ENCODE measurements around the gene ITIH4.
A peak's percentile ranks its signal among the peaks of the same experiment; 100 is the strongest.

The ITIH4 gene

GRCh38 chr3:52865994-52866393 lies 35.5 kb upstream of the ITIH4 start:
- Histone ChIP-seq H2BK12ac (ENCODE audit: low read length) (no peak overlapping the region), H2BK5ac (ENCODE audit: low read length) (no peak overlapping the region)
- no CpG with 5 or more reads among the region's 13 CpGs for WGBS, 2 donors (ENCODE audit: extremely low coverage in 2 of 2, insufficient read length in 2 of 2, insufficient replicate concordance in 1 of 2)

GRCh38 chr3:52860424-52860768 lies 29.9 kb upstream of the ITIH4 start:
- H3K36me3 ChIP-seq (replicated peaks in 1 of 2; ENCODE audit: control insufficient read depth in 2 of 2, insufficient read depth in 2 of 2, low read length in 2 of 2), result no peaks in the 10 kb centered on the region
- DNase-seq (ENCODE audit: low spot score), result no peak
- H3K23ac ChIP-seq (ENCODE audit: low read depth, low read length, poor library complexity), result peak overlapping the region; percentile 17
- no peaks in the 10 kb centered on the region for H3K79me1 ChIP-seq (ENCODE audit: low read depth, low read length)
- no peak overlapping the region for H2BK15ac ChIP-seq (ENCODE audit: low read length)
- H2BK12ac ChIP-seq (ENCODE audit: low read length), result no peak overlapping the region
- peaks cover 0 to 1% of the 10 kb centered on the region in 2 donors for H3K4me1 ChIP-seq (ENCODE audit: control insufficient read depth in 2 of 2, insufficient read depth in 1 of 2, low read depth in 1 of 2, low read length in 2 of 2)
- no peak overlapping the region for H3K14ac ChIP-seq (ENCODE audit: low read length)
- H2BK120ac ChIP-seq (ENCODE audit: low read depth, low read length), result no peak overlapping the region
- H3K9ac ChIP-seq (ENCODE audit: low read depth, low read length, poor library complexity), result no peak overlapping the region
- H3K4me2 ChIP-seq (ENCODE audit: insufficient read depth, low read length, poor library complexity, severe bottlenecking), result no peak overlapping the region
- H2BK5ac ChIP-seq (ENCODE audit: low read length), result no peak overlapping the region
- no peak overlapping the region for H2AK5ac ChIP-seq (ENCODE audit: low read depth, low read length)
- no peak overlapping the region for H3K18ac ChIP-seq (ENCODE audit: low read length)
- H3K4ac ChIP-seq (ENCODE audit: low read length), result peak overlapping the region; percentile 3
- H3K4me3 ChIP-seq (ENCODE audit: low read length in 2 of 2), result no peak overlapping the region
- no peaks in the 10 kb centered on the region for H3K27me3 ChIP-seq (ENCODE audit: control insufficient read depth in 3 of 3, insufficient read depth in 3 of 3, low read depth in 1 of 3, low read length in 3 of 3)
- no peak overlapping the region for H4K8ac ChIP-seq (ENCODE audit: low read depth, low read length)
- WGBS, 2 donors (ENCODE audit: extremely low coverage in 2 of 2, insufficient read length in 2 of 2, insufficient replicate concordance in 1 of 2), result no CpG with 5 or more reads among the region's 8 CpGs
- peaks cover 2% of the 10 kb centered on the region in 2 donors for H3K9me3 ChIP-seq (replicated peaks in 1 of 2; ENCODE audit: control insufficient read depth in 2 of 2, insufficient read depth in 1 of 2, low read depth in 1 of 2, low read length in 2 of 2)
- no peak overlapping the region for H4K91ac ChIP-seq (ENCODE audit: low read depth, low read length, poor library complexity)
- H2AFZ ChIP-seq (ENCODE audit: low read length), result no peak overlapping the region
- no peak overlapping the region for H3K27ac ChIP-seq (replicated peaks; ENCODE audit: low read length)

More at GRCh38 chr3:52865994-52866393, 35.5 kb upstream of the ITIH4 start:
- H3K4me1 ChIP-seq (ENCODE audit: control insufficient read depth in 2 of 2, insufficient read depth in 1 of 2, low read depth in 1 of 2, low read length in 2 of 2), result no peaks in the 10 kb centered on the region
- no peak overlapping the region for H3K4me3 ChIP-seq (ENCODE audit: low read length in 2 of 2)
- no peak overlapping the region for H3K27ac ChIP-seq (replicated peaks; ENCODE audit: low read length)
- no peak overlapping the region for H2BK120ac ChIP-seq (ENCODE audit: low read depth, low read length)
- peaks cover 2% of the 10 kb centered on the region for H3K79me1 ChIP-seq (ENCODE audit: low read depth, low read length)
- no peaks in the 10 kb centered on the region for H3K27me3 ChIP-seq (ENCODE audit: control insufficient read depth in 3 of 3, insufficient read depth in 3 of 3, low read depth in 1 of 3, low read length in 3 of 3)
- no peak overlapping the region for H2AK5ac ChIP-seq (ENCODE audit: low read depth, low read length)
- no peak overlapping the region for H3K18ac ChIP-seq (ENCODE audit: low read length)
- no peak overlapping the region for H3K4ac ChIP-seq (ENCODE audit: low read length)
- H3K23ac ChIP-seq (ENCODE audit: low read depth, low read length, poor library complexity), result no peak overlapping the region
- peaks cover 0 to 4% of the 10 kb centered on the region in 2 donors for H3K9me3 ChIP-seq (replicated peaks in 1 of 2; ENCODE audit: control insufficient read depth in 2 of 2, insufficient read depth in 1 of 2, low read depth in 1 of 2, low read length in 2 of 2)
- no peak overlapping the region for H4K91ac ChIP-seq (ENCODE audit: low read depth, low read length, poor library complexity)
- no peak overlapping the region for H3K9ac ChIP-seq (ENCODE audit: low read depth, low read length, poor library complexity)
- no peak overlapping the region for H2BK15ac ChIP-seq (ENCODE audit: low read length)
- H2AFZ ChIP-seq (ENCODE audit: low read length), result no peak overlapping the region
- H3K36me3 ChIP-seq (replicated peaks in 1 of 2; ENCODE audit: control insufficient read depth in 2 of 2, insufficient read depth in 2 of 2, low read length in 2 of 2), result no peaks in the 10 kb centered on the region
- no peak overlapping the region for H3K14ac ChIP-seq (ENCODE audit: low read length)
- no peak for DNase-seq (ENCODE audit: low spot score)
- no peak overlapping the region for H4K8ac ChIP-seq (ENCODE audit: low read depth, low read length)
- no peak overlapping the region for H3K4me2 ChIP-seq (ENCODE audit: insufficient read depth, low read length, poor library complexity, severe bottlenecking)

GRCh38 chr3:52859686-52860423 lies 29.4 kb upstream of the ITIH4 start:
- Histone ChIP-seq H3K4me2 (ENCODE audit: insufficient read depth, low read length, poor library complexity, severe bottlenecking) (no peak overlapping the region), H2BK120ac (ENCODE audit: low read depth, low read length) (no peak overlapping the region), H3K9me3 (replicated peaks in 1 of 2; ENCODE audit: control insufficient read depth in 2 of 2, insufficient read depth in 1 of 2, low read depth in 1 of 2, low read length in 2 of 2) (peaks cover 2% of the 10 kb centered on the region in 2 donors), H4K8ac (ENCODE audit: low read depth, low read length) (no peak overlapping the region), H3K14ac (ENCODE audit: low read length) (no peak overlapping the region), H3K4me3 (ENCODE audit: low read length in 2 of 2) (no peak overlapping the region), H3K9ac (ENCODE audit: low read depth, low read length, poor library complexity) (no peak overlapping the region), H3K23ac (ENCODE audit: low read depth, low read length, poor library complexity) (peak overlapping the region; percentile 17), H2AFZ (ENCODE audit: low read length) (no peak overlapping the region), H2BK12ac (ENCODE audit: low read length) (no peak overlapping the region), H3K79me1 (ENCODE audit: low read depth, low read length) (no peaks in the 10 kb centered on the region), H3K27me3 (ENCODE audit: control insufficient read depth in 3 of 3, insufficient read depth in 3 of 3, low read depth in 1 of 3, low read length in 3 of 3) (no peaks in the 10 kb centered on the region), H2BK15ac (ENCODE audit: low read length) (no peak overlapping the region), H3K18ac (ENCODE audit: low read length) (no peak overlapping the region), H3K36me3 (replicated peaks in 1 of 2; ENCODE audit: control insufficient read depth in 2 of 2, insufficient read depth in 2 of 2, low read length in 2 of 2) (no peaks in the 10 kb centered on the region), H3K4me1 (ENCODE audit: control insufficient read depth in 2 of 2, insufficient read depth in 1 of 2, low read depth in 1 of 2, low read length in 2 of 2) (peaks cover 0 to 1% of the 10 kb centered on the region in 2 donors), H2BK5ac (ENCODE audit: low read length) (no peak overlapping the region), H3K4ac (ENCODE audit: low read length) (peak overlapping the region; percentile 3), H3K27ac (replicated peaks; ENCODE audit: low read length) (no peak overlapping the region), H4K91ac (ENCODE audit: low read depth, low read length, poor library complexity) (no peak overlapping the region), H2AK5ac (ENCODE audit: low read depth, low read length) (no peak overlapping the region)
- DNase-seq (ENCODE audit: low spot score), result no peak
- no CpG with 5 or more reads among the region's 8 CpGs for WGBS, 2 donors (ENCODE audit: extremely low coverage in 2 of 2, insufficient read length in 2 of 2, insufficient replicate concordance in 1 of 2)

- H4K8ac ChIP-seq (ENCODE audit: low read depth, low read length), result no peak overlapping the region
- H3K27me3 ChIP-seq (ENCODE audit: control insufficient read depth in 3 of 3, insufficient read depth in 3 of 3, low read depth in 1 of 3, low read length in 3 of 3), result no peaks in the 10 kb centered on the region
- H2BK5ac ChIP-seq (ENCODE audit: low read length), result no peak overlapping the region
- H3K9ac ChIP-seq (ENCODE audit: low read depth, low read length, poor library complexity), result no peak overlapping the region
- H2AK5ac ChIP-seq (ENCODE audit: low read depth, low read length), result no peak overlapping the region
- peaks cover 2% of the 10 kb centered on the region in 2 donors for H3K9me3 ChIP-seq (replicated peaks in 1 of 2; ENCODE audit: control insufficient read depth in 2 of 2, insufficient read depth in 1 of 2, low read depth in 1 of 2, low read length in 2 of 2)
- no CpG with 5 or more reads among the region's 5 CpGs for WGBS, 2 donors (ENCODE audit: extremely low coverage in 2 of 2, insufficient read length in 2 of 2, insufficient replicate concordance in 1 of 2)
- H3K27ac ChIP-seq (replicated peaks; ENCODE audit: low read length), result no peak overlapping the region
- H3K18ac ChIP-seq (ENCODE audit: low read length), result no peak overlapping the region
- H3K14ac ChIP-seq (ENCODE audit: low read length), result no peak overlapping the region
- H3K36me3 ChIP-seq (replicated peaks in 1 of 2; ENCODE audit: control insufficient read depth in 2 of 2, insufficient read depth in 2 of 2, low read length in 2 of 2), result no peaks in the 10 kb centered on the region
- no peak overlapping the region for H3K4me2 ChIP-seq (ENCODE audit: insufficient read depth, low read length, poor library complexity, severe bottlenecking)
- no peak overlapping the region for H3K23ac ChIP-seq (ENCODE audit: low read depth, low read length, poor library complexity)
- H3K79me1 ChIP-seq (ENCODE audit: low read depth, low read length), result no peaks in the 10 kb centered on the region
- no peak overlapping the region for H2BK12ac ChIP-seq (ENCODE audit: low read length)
- H2BK15ac ChIP-seq (ENCODE audit: low read length), result no peak overlapping the region
- no peak overlapping the region for H2AFZ ChIP-seq (ENCODE audit: low read length)
- H4K91ac ChIP-seq (ENCODE audit: low read depth, low read length, poor library complexity), result no peak overlapping the region
- H2BK120ac ChIP-seq (ENCODE audit: low read depth, low read length), result no peak overlapping the region
- no peak for DNase-seq (ENCODE audit: low spot score)
- no peak overlapping the region for H3K4me3 ChIP-seq (ENCODE audit: low read length in 2 of 2)
- peaks cover 0 to 4% of the 10 kb centered on the region in 2 donors for H3K4me1 ChIP-seq (ENCODE audit: control insufficient read depth in 2 of 2, insufficient read depth in 1 of 2, low read depth in 1 of 2, low read length in 2 of 2)
- H3K4ac ChIP-seq (ENCODE audit: low read length), result no peak overlapping the region
Observed at GRCh38 chr3:52857864-52858263, 27.4 kb upstream of the ITIH4 start.

Data from neuronal stem cell (in vitro differentiated cells).